ENCODE measurements around the gene ABHD8.
A peak's percentile ranks its signal among the peaks of the same experiment; 100 is the strongest.

GRCh38 chr19:17336872-17337674, 33.8 kb upstream of the ABHD8 start, which contains the start of gene GTPBP3:
- no peak for TF ChIP-seq EP300 (IDR thresholded peaks at IDR 0.05; ENCODE audit: borderline replicate concordance)
- TF ChIP-seq CREB1 (IDR thresholded peaks at IDR 0.05; ENCODE audit: low read depth), result peak; percentile 17; the same call in 1 of the 2 replicates
- TF ChIP-seq, protein P1, sequence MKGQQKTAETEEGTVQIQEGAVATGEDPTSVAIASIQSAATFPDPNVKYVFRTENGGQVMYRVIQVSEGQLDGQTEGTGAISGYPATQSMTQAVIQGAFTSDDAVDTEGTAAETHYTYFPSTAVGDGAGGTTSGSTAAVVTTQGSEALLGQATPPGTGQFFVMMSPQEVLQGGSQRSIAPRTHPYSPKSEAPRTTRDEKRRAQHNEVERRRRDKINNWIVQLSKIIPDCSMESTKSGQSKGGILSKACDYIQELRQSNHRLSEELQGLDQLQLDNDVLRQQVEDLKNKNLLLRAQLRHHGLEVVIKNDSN (IDR thresholded peaks at IDR 0.05), result peak; percentile 27; the same call in 1 of the 2 replicates
- TF ChIP-seq TCF12 (IDR thresholded peaks at IDR 0.05; ENCODE audit: low read depth), result peak; percentile 41; the same call in 1 of the 2 replicates
- TF ChIP-seq, protein P2, sequence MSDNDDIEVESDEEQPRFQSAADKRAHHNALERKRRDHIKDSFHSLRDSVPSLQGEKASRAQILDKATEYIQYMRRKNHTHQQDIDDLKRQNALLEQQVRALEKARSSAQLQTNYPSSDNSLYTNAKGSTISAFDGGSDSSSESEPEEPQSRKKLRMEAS (IDR thresholded peaks at IDR 0.05), result peak; percentile 89
- no peak for TF ChIP-seq NFIC (IDR thresholded peaks at IDR 0.05)
- TF ChIP-seq FOXM1 (IDR thresholded peaks at IDR 0.05; ENCODE audit: borderline replicate concordance, low read depth), result no peak
- TF ChIP-seq TAF1 (IDR thresholded peaks at IDR 0.05; ENCODE audit: low read depth), result peak; percentile 54; the same call in 1 of the 2 replicates
- TF ChIP-seq RAD21 (IDR thresholded peaks at IDR 0.05; ENCODE audit: low read depth), result no peak
- no peak for TF ChIP-seq CEBPB (IDR thresholded peaks at IDR 0.05)
